ENCODE data around the gene DRG1. TPM values are rescaled to one million over a fixed set of nuclear protein-coding genes. Genes with fewer than 3 reads are reported as not detected.

Gene DRG1, protein sequence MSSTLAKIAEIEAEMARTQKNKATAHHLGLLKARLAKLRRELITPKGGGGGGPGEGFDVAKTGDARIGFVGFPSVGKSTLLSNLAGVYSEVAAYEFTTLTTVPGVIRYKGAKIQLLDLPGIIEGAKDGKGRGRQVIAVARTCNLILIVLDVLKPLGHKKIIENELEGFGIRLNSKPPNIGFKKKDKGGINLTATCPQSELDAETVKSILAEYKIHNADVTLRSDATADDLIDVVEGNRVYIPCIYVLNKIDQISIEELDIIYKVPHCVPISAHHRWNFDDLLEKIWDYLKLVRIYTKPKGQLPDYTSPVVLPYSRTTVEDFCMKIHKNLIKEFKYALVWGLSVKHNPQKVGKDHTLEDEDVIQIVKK
- 10 to 100 TPM; 43.5 to 78.8 (median 62.3) TPM for total RNA-seq

DNA sequence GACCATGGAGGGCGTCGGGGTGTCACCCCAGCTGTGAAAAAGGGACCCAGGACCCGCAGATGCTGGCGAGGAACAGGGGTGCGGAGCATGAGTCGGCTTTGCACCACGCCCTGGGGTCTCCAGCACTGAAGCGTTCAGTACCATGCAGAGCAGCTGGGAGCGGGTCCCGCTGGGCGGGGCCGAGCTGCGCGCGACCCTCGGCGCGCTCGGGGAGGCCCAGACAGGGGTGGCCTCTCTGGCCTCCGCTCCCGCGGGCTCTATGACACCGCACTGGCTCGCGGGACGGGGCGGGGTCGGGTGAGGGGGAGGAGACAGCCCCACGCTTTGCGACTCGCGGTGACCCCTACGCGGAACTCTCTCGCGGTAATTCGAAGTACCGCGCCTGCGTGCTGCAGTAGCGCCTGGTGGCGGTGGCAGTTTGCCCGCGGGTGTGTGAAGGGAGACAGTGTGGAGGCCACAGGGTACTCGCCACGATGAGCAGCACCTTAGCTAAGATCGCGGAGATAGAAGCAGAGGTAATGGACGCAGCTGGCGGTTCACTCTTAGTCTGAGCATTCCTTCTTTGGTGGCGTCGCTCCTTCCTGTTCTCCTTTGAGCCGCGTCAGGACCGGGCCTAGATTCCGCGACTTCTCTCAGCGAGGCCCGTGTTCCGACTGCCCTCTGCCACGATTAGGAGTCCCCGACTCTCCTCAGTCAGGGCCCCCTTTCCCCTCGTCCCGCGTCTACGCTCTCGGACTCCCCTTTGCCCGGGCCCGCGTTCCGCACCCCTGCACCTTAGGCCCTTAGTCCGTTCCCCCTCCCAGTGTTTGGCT lies at the start of gene DRG1:
Gene DRG1, plus strand, starts transcription at position 394 of the 812 bp plus-strand sequence. Its CDS starts 80 bp downstream, at position 474.
- TF ChIP-seq, protein P1, sequence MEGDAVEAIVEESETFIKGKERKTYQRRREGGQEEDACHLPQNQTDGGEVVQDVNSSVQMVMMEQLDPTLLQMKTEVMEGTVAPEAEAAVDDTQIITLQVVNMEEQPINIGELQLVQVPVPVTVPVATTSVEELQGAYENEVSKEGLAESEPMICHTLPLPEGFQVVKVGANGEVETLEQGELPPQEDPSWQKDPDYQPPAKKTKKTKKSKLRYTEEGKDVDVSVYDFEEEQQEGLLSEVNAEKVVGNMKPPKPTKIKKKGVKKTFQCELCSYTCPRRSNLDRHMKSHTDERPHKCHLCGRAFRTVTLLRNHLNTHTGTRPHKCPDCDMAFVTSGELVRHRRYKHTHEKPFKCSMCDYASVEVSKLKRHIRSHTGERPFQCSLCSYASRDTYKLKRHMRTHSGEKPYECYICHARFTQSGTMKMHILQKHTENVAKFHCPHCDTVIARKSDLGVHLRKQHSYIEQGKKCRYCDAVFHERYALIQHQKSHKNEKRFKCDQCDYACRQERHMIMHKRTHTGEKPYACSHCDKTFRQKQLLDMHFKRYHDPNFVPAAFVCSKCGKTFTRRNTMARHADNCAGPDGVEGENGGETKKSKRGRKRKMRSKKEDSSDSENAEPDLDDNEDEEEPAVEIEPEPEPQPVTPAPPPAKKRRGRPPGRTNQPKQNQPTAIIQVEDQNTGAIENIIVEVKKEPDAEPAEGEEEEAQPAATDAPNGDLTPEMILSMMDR (IDR thresholded peaks at IDR 0.05; ENCODE audit: low read depth), result no peak

DNA sequence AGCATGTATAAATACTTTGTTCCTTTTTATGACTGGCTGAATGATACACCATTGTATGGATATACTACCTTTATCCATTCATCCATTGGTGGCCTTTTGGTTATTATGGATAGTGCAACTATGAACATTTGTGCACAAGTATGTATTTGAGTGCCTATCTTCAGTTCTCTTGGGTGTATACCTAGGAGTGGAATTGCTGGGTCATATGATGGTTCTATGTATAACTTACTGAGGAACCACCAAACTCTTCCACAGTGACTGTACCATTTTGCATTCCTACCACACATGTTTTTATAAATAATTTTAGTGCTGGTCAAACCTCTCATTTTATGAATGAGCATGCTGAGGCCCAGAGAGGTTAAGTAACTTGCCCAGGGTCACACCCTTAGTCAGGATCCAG lies 49.4 kb upstream of the DRG1 start:
- TF ChIP-seq, protein P1 (IDR thresholded peaks at IDR 0.05; ENCODE audit: low read depth), result no peak

DNA sequence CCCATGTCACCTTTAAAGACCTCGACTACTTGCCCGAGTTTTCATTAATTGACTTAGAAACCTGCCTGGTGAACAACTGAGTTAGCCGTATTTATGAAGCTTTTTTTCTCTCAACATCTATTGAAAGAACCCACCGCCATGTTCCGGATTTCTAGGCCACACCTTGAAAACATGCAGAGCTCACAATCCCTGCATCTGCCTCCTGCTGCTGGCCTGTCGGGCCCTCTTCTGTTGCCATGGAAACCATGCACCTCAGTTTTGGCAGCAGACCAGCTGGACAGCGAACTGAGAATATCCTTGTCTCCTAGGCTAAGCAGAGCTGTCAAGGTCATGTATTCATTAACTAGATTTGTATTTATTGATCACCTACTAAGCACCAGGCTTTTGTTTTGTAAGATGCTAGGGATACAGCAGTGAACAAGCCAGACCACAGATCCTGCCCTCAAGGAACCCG lies 49.0 kb upstream of the DRG1 start:
- TF ChIP-seq, protein P1 (IDR thresholded peaks at IDR 0.05; ENCODE audit: low read depth), result no peak

DNA sequence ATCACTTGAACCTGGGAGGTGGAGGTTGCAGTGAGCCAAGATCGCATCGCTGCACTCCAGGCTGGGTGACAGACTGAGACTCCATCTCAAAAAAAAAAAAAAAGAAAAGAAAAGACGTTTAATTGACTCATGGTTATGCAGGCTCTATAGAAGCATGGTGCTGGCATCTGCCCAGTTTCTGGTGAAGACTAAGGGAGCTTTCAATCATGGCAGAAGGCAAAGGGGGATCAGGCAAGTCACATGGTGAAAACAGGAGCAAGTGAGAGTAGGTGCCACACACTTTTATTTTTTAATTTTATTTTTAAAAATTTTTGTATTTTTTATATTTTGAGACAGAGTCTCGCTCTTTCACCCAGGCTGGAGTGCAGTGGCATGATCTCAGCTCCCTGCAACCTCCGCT lies 44.9 kb upstream of the DRG1 start:
- TF ChIP-seq, protein P1 (IDR thresholded peaks at IDR 0.05; ENCODE audit: low read depth), result no peak

DNA sequence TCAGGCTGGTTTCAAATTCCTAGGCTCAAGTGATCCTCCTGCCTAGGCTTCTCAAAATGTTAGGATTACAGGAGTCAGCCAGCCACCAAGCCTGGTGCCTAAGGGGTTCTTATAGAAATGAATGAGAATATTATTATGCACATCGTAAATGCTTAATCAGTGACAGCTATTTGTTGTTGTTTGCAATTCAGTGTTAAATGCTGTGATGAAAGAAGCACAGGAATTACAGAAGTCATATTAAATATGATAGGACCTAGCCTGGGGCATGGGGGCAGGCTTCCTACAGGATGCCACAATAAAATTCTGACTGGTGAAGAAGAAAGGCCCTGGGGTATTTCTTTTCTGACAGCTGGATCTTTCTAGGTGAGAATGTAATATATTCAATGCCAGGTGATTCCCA lies 39.4 kb upstream of the DRG1 start:
- TF ChIP-seq, protein P1 (IDR thresholded peaks at IDR 0.05; ENCODE audit: low read depth), result no peak

DNA sequence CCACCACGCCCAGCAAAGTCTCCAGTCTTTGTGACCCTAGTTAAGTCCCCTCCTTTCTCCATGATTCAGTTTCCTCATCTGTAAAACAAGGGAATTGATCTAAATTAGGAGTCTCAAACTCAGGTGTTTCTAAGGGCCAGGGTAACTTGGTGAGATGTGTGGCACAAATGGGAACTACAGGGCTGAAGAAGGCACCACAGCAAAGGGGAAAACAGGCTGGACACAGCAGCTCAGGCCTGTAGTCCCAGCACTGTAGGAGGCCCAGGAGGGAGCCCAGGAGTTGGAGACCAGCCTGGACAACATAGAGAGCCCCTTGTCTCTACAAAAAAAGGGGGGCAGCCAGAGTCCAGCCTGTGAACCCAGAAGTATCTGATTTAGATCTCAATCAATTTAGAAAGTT lies 37.7 kb upstream of the DRG1 start:
- TF ChIP-seq, protein P1 (IDR thresholded peaks at IDR 0.05; ENCODE audit: low read depth), result no peak

DNA sequence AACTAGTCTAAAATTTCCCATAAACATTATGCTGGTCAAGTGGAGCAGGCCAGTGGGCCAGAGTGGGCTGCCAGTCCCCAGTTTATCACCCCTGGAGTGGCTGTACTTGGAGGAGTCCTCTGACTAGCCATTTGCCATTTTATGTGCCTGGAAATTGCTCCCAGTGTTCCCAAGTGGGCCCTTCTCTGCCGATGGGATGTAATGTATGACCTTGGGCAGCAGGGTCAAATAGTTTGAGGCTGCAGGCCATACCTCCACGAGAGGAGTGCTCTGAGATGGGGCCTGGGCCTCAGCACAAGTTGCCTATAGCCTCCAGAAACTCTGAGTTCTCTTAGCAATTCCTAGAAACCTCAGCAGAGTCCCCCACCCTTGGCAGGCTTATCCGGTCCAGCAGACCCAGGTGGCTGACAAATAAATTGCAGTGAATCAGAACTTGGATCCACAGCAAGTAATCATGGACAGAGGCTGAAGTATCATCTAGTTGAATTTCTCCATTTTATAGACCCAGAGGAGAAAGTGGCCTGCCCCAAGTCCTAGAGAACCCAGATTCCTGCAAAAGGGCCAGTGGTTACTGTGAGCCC lies 35.4 kb upstream of the DRG1 start:
- TF ChIP-seq, protein P1 (IDR thresholded peaks at IDR 0.05; ENCODE audit: low read depth), result no peak
